HCT116 (cell line): ENCODE data around the gene APLF. TPM values are rescaled to one million over a fixed set of nuclear protein-coding genes. Genes with fewer than 3 reads are reported as not detected.

ENCODE experiments used
- ATAC-seq: fragments of 200-7000 bp; cut with Tn5 transposase; 2 replicates; pipeline ENCODE4 v1.9.1; 2020; ENCODE audit warnings: mild to moderate bottlenecking, moderate library complexity
- BruUV-seq: library from RNA; stranded (reverse); fragments of 400-500 nt; replicated peaks from 2 replicates; lab custom pipeline; 2021; lab: Mats Ljungman, UMichigan
- CTCF ChIA-PET: fragments of 300-600 bp; sonication (Branson Sonifier 250); formaldehyde crosslinking; loops from one replicate; lab custom pipeline; 2021; ENCODE audit warnings: antibody characterized with exemption; lab: Charles Lee
- POLR2A ChIA-PET: fragments of 300-600, 350-600 bp; sonication (Branson Sonifier 250); formaldehyde crosslinking; loops from one replicate; lab custom pipeline; 2021; ENCODE audit warnings: antibody characterized with exemption; lab: Charles Lee
- RAD21 ChIA-PET, 2 experiments: fragments of 300-600 bp; sonication (Branson Sonifier 250); formaldehyde crosslinking; loops; one replicate each; lab custom pipeline; 2023; ENCODE audit warnings: low total read pairs in 2 of 2; ENCODE audit not compliant: uncharacterized antibody in 2 of 2, unreplicated experiment in 2 of 2, low non-redundant PET in 1 of 2; lab: Charles Lee
- DNase-seq: peaks from one replicate; pipeline ENCODE4 v3.0.0-alpha.2; 2010; ENCODE audit warnings: low read depth, low spot score
- H2AFZ ChIP-seq: fragments of 200-600 bp; shearing (Covaris generic), sonication (generic); 2 replicates; pipeline ENCODE4 v1.6.1; 2017; ENCODE audit warnings: low read depth, mixed run types, mixed read lengths, antibody characterized with exemption, low read length; ENCODE audit not compliant: poor library complexity, severe bottlenecking
- H3K27ac ChIP-seq: 2 replicates; pipeline ENCODE4 v1.5.1; 2012; ENCODE audit warnings: low read depth, low read length
- H3K27me3 ChIP-seq: fragments of 200-600 bp; sonication (generic); 2 replicates; pipeline ENCODE4 v1.6.1; 2016; ENCODE audit warnings: mixed run types, low read length, mixed read lengths; ENCODE audit not compliant: insufficient read depth
- H3K36me3 ChIP-seq, 2 experiments: fragments of 200-500 bp in 1 of 2; fragments of 200-600 bp in 1 of 2; sonication (Bioruptor generic) in 1 of 2; sonication (generic) in 1 of 2; 2 replicates each; pipeline versions ENCODE4 v1.5.1 to v1.6.1; 2014 to 2016; ENCODE audit warnings: low read length in 2 of 2, inconsistent platforms in 1 of 2, mixed read lengths in 1 of 2, mixed run types in 1 of 2; ENCODE audit not compliant: insufficient read depth in 2 of 2, control insufficient read depth in 1 of 2
- H3K4me1 ChIP-seq, 2 experiments: fragments of 200-600 bp in 1 of 2; sonication (generic) in 1 of 2; 2 replicates each; pipeline versions ENCODE4 v1.5.1 to v1.6.1; 2012 to 2017; ENCODE audit warnings: low read length in 2 of 2, inconsistent platforms in 1 of 2, mild to moderate bottlenecking in 1 of 2, mixed read lengths in 1 of 2, mixed run types in 1 of 2, moderate library complexity in 1 of 2; ENCODE audit not compliant: insufficient read depth in 2 of 2, control insufficient read depth in 1 of 2
- H3K4me2 ChIP-seq: fragments of 200-600 bp; sonication (generic); 2 replicates; pipeline ENCODE4 v1.6.1; 2017; ENCODE audit warnings: mixed run types, low read length, mixed read lengths
- H3K4me3 ChIP-seq, 2 experiments: fragments of 200-600 bp in 1 of 2; sonication (generic) in 1 of 2; replicated peaks in 1 of 2; 2 replicates each; pipeline ENCODE4 v1.5.1; 2011 to 2016; ENCODE audit warnings: low read length in 2 of 2, control low read depth in 1 of 2, low read depth in 1 of 2, mild to moderate bottlenecking in 1 of 2, mixed read lengths in 1 of 2, mixed run types in 1 of 2
- H3K79me2 ChIP-seq: fragments of 200-600 bp; sonication (generic); 2 replicates; pipeline ENCODE4 v1.6.1; 2017; ENCODE audit warnings: mild to moderate bottlenecking, mixed run types, low read length, moderate library complexity, mixed read lengths; ENCODE audit not compliant: insufficient read depth
- H3K9ac ChIP-seq: fragments of 200-600 bp; sonication (generic); 2 replicates; pipeline ENCODE4 v1.6.1; 2016; ENCODE audit warnings: low read length, mixed read lengths
- H3K9me2 ChIP-seq: fragments of 200-600 bp; sonication (generic), shearing (Covaris generic); 2 replicates; pipeline ENCODE4 v1.6.1; 2017; ENCODE audit warnings: mixed run types, mild to moderate bottlenecking, moderate library complexity; ENCODE audit not compliant: insufficient read depth
- H3K9me3 ChIP-seq, 2 experiments: fragments of 200-500 bp in 1 of 2; fragments of 200-600 bp in 1 of 2; sonication (Bioruptor generic) in 1 of 2; sonication (generic) in 1 of 2; 2 replicates each; pipeline ENCODE4 v1.6.1; 2014 to 2017; ENCODE audit warnings: low read length in 2 of 2, mixed read lengths in 2 of 2, inconsistent platforms in 1 of 2, low read depth in 1 of 2, mild to moderate bottlenecking in 1 of 2, mixed run types in 1 of 2, moderate library complexity in 1 of 2; ENCODE audit not compliant: control insufficient read depth in 1 of 2, insufficient read depth in 1 of 2
- H4K20me1 ChIP-seq: fragments of 200-600 bp; sonication (generic), shearing (Covaris generic); 2 replicates; pipeline ENCODE4 v1.6.1; 2017; ENCODE audit warnings: mixed run types, mild to moderate bottlenecking, moderate library complexity; ENCODE audit not compliant: insufficient read depth
- ATF3 ChIP-seq: IDR thresholded peaks from 2 replicates; pipeline ENCODE4 v1.6.1; 2012
- CBX3 ChIP-seq: IDR thresholded peaks from 2 replicates; pipeline ENCODE4 v1.6.1; 2012; ENCODE audit warnings: low read depth
- CEBPB ChIP-seq: IDR thresholded peaks from 2 replicates; pipeline ENCODE4 v1.6.1; 2012; ENCODE audit warnings: low read depth
- CTCF ChIP-seq, 3 experiments: fragments of 200-600 bp in 1 of 3; sonication (generic) in 1 of 3; IDR thresholded peaks in 2 of 3; conservative IDR thresholded peaks in 1 of 3; 2 replicates each; pipeline ENCODE4 v1.5.1; 2012 to 2017; ENCODE audit warnings: low read depth in 2 of 3, low read length in 2 of 3, antibody characterized with exemption in 1 of 3, borderline replicate concordance in 1 of 3, control low read depth in 1 of 3, mild to moderate bottlenecking in 1 of 3, mixed read lengths in 1 of 3, mixed run types in 1 of 3, moderate library complexity in 1 of 3; ENCODE audit not compliant: insufficient read depth in 1 of 3
- EGR1 ChIP-seq: IDR thresholded peaks from 2 replicates; pipeline ENCODE4 v1.6.1; 2012; ENCODE audit warnings: low read depth
- ELF1 ChIP-seq: IDR thresholded peaks from 2 replicates; pipeline ENCODE4 v1.6.1; 2012; ENCODE audit warnings: low read depth, borderline replicate concordance
- EZH2 ChIP-seq: fragments of 200-600 bp; sonication (generic); IDR thresholded peaks from 2 replicates; pipeline ENCODE4 v1.6.1; 2017; ENCODE audit warnings: antibody characterized with exemption, mixed run types
- FOSL1 ChIP-seq: IDR thresholded peaks from 2 replicates; pipeline ENCODE4 v1.6.1; 2012; ENCODE audit warnings: low read depth
- JUND ChIP-seq: IDR thresholded peaks from 2 replicates; pipeline ENCODE4 v1.6.1; 2012
- POLR2A ChIP-seq: IDR thresholded peaks from 2 replicates; pipeline ENCODE4 v1.7.0; 2011; ENCODE audit warnings: borderline replicate concordance; ENCODE audit not compliant: insufficient read depth, insufficient read length; ENCODE audit errors: extremely low read depth
- RAD21 ChIP-seq: IDR thresholded peaks from 2 replicates; pipeline ENCODE4 v1.6.1; 2012; ENCODE audit warnings: low read depth, mild to moderate bottlenecking
- REST ChIP-seq: IDR thresholded peaks from 2 replicates; pipeline ENCODE4 v1.6.1; 2012; ENCODE audit warnings: low read depth
- SIN3A ChIP-seq: IDR thresholded peaks from 2 replicates; pipeline ENCODE4 v1.6.1; 2012; ENCODE audit warnings: low read depth
- SP1 ChIP-seq: IDR thresholded peaks from 2 replicates; pipeline ENCODE4 v1.6.1; 2012; ENCODE audit warnings: low read depth
- SRF ChIP-seq: IDR thresholded peaks from 2 replicates; pipeline ENCODE4 v1.6.1; 2012; ENCODE audit warnings: low read depth
- TCF7L2 ChIP-seq: IDR thresholded peaks from 2 replicates; pipeline ENCODE4 v1.7.0; 2011; ENCODE audit warnings: borderline replicate concordance, inconsistent platforms; ENCODE audit not compliant: insufficient read depth, insufficient read length; ENCODE audit errors: extremely low read depth
- ZBTB33 ChIP-seq: IDR thresholded peaks from 2 replicates; pipeline ENCODE4 v1.6.1; 2011; ENCODE audit warnings: mild to moderate bottlenecking, low read length, moderate library complexity; ENCODE audit not compliant: insufficient replicate concordance; ENCODE audit errors: extremely low read depth
- ZFX ChIP-seq: fragments of 450-650 bp; IDR thresholded peaks from 2 replicates; pipeline ENCODE4 v1.6.1; 2017
- ZNF274 ChIP-seq: fragments of 200-500 bp; sonication (Bioruptor generic); IDR thresholded peaks from 2 replicates; pipeline ENCODE4 v1.6.1; 2014; ENCODE audit warnings: mild to moderate bottlenecking, low read depth, low read length, inconsistent platforms
- intact Hi-C: fragments of 100-400 bp; cut with micrococcal nuclease; formaldehyde crosslinking; loops from 2 replicates; pipeline ENCODE4 v1.10.0; 2022
- total RNA-seq: library from RNA; stranded (reverse); gene quantifications from one replicate; pipeline ENCODE4 v1.2.1, GENCODE V29; 2021; ENCODE audit not compliant: unreplicated experiment

APLF gene
- total RNA-seq, 1 experiment from 2014 or later: 1.6 TPM

- Histone ChIP-seq H3K9me2 (no peaks in the 10 kb centered on the region), H3K9me3 (no peaks in the 10 kb centered on the region), H3K79me2 (no peaks in the 10 kb centered on the region), H4K20me1 (no peaks in the 10 kb centered on the region), H2AFZ (peak overlapping the region; percentile 66), H3K4me3 (no peak overlapping the region), H3K36me3 (no peaks in the 10 kb centered on the region), H3K9ac (no peak overlapping the region), H3K27me3 (no peaks in the 10 kb centered on the region), H3K4me1 (peaks cover 0 to 4% of the 10 kb centered on the region in 2 experiments; a peak in 1 of 4 replicates), H3K27ac (no peak overlapping the region), H3K4me2 (peak overlapping the region; percentile 14; the same call in 1 of the 2 replicates)
- intact Hi-C loops: loop anchor here (1.0 to 10.0 kb wide), 3 partner anchors 80 to 320 kb away; no protein-coding TSS in a partner anchor
- ATAC-seq (no peak), DNase-seq (no peak)
- BruUV-seq: no TSS peak
- ChIA-PET POLR2A (no interaction called here), CTCF (interaction anchor here (0.5 to 2.3 kb wide), 24 partner anchors 10 to 943 kb away, joined by 3 to 30 read pairs (median 4); partner anchors contain the start of genes APLF and FBXO48), RAD21 (interaction anchor here (0.6 to 1.3 kb wide), 5 partner anchors 15 to 320 kb away, joined by 3 to 4 read pairs (median 3); no protein-coding TSS in a partner anchor)
- TF ChIP-seq FOSL1 (no peak), ATF3 (no peak), ZNF274 (no peak), RAD21 (no peak), SP1 (no peak), CTCF (IDR thresholded peaks at IDR 0.05 in 2 of 3, conservative IDR thresholded peaks at IDR 0.05 in 1 of 3; ENCODE audit: borderline replicate concordance in 1 of 3, insufficient read depth in 1 of 3, low read depth in 2 of 3, low read length in 2 of 3) (no peak), ZFX (no peak), EZH2 (no peak), CEBPB (no peak), EGR1 (no peak), CBX3 (no peak), TCF7L2 (no peak), POLR2A (no peak), SIN3A (no peak), ELF1 (no peak), JUND (no peak), SRF (no peak), ZBTB33 (no peak), REST (no peak)
- TF ChIP-seq, all 23 proteins: peak for 0
Measured at GRCh38 chr2:68441994-68442322, 25.4 kb upstream of the APLF start.
